Natural killer cell (primary cell): ENCODE measurements around the gene SLC7A4. TPM values are rescaled to one million over a fixed set of nuclear protein-coding genes. Genes with fewer than 3 reads are reported as not detected.

Source experiments
- ATAC-seq, 3 donors: fragments of 150-1000 bp in 2 of 3; fragments of 200-7000 bp in 1 of 3; cut with Tn5 transposase; 1 replicate in 1 of 3; 2 replicates in 2 of 3; pipeline ENCODE4 v1.10.0; 2021; ENCODE audit warnings: mild to moderate bottlenecking in 2 of 3, moderate library complexity in 2 of 3
- DNase-seq, 2 donors: peaks; one replicate each; pipeline versions ENCODE4 v3.0.0 to v3.0.0-alpha.2; 2013 to 2021; ENCODE audit warnings: mixed read lengths in 1 of 2
- H3K27ac ChIP-seq: one replicate; pipeline ENCODE4 v1.5.1; 2013; ENCODE audit warnings: mild to moderate bottlenecking, low read length
- H3K27me3 ChIP-seq: one replicate; pipeline ENCODE4 v1.6.1; 2013; ENCODE audit warnings: low read length; ENCODE audit not compliant: control insufficient read depth, insufficient read depth
- H3K36me3 ChIP-seq: one replicate; pipeline ENCODE4 v1.6.1; 2013; ENCODE audit warnings: low read length; ENCODE audit not compliant: control insufficient read depth, insufficient read depth
- H3K4me1 ChIP-seq: one replicate; pipeline ENCODE4 v1.6.1; 2013; ENCODE audit warnings: low read length; ENCODE audit not compliant: control insufficient read depth, insufficient read depth
- H3K4me3 ChIP-seq: one replicate; pipeline ENCODE4 v1.5.1; 2013; ENCODE audit warnings: low read length
- H3K9me3 ChIP-seq: one replicate; pipeline ENCODE4 v1.6.1; 2013; ENCODE audit warnings: low read length; ENCODE audit not compliant: control insufficient read depth, insufficient read depth
- H3K27ac Mint-ChIP-seq, 2 donors: one replicate each; pipeline ENCODE4 v1.8.0; 2022; ENCODE audit warnings: mild to moderate bottlenecking in 2 of 2, mixed read lengths in 2 of 2, moderate library complexity in 1 of 2
- H3K27me3 Mint-ChIP-seq, 2 donors: one replicate each; pipeline ENCODE4 v1.8.0; 2022; ENCODE audit warnings: low read depth in 2 of 2, mixed read lengths in 2 of 2
- H3K36me3 Mint-ChIP-seq: one replicate; pipeline ENCODE4 v1.8.0; 2022; ENCODE audit warnings: mixed read lengths
- H3K4me1 Mint-ChIP-seq, 2 donors: one replicate each; pipeline ENCODE4 v1.8.0; 2022; ENCODE audit warnings: mixed read lengths in 2 of 2
- H3K4me3 Mint-ChIP-seq: one replicate; pipeline ENCODE4 v1.8.0; 2022; ENCODE audit warnings: mild to moderate bottlenecking, moderate library complexity, mixed read lengths
- H3K9me3 Mint-ChIP-seq, 2 donors: one replicate each; pipeline ENCODE4 v1.8.0; 2022; ENCODE audit warnings: mixed read lengths in 2 of 2
- CTCF ChIP-seq: fragments of 200-600 bp; IDR thresholded peaks from one replicate; pipeline ENCODE4 v1.8.0; 2022; ENCODE audit warnings: antibody characterized with exemption
- WGBS: methylation state at CpG from one replicate; pipeline ENCODE4 v1.1.7; 2013; ENCODE audit warnings: missing lambda C conversion rate; ENCODE audit not compliant: insufficient coverage; 5-methylcytosine and 5-hydroxymethylcytosine counted together
- intact Hi-C: fragments of 100-400 bp; cut with micrococcal nuclease; formaldehyde crosslinking; loops from one replicate; pipeline ENCODE4 v1.14.2; 2022
- total RNA-seq, 4 donors: library from RNA; stranded (reverse); fragments of 120-200 nt in 1 of 4; gene quantifications; one replicate each; pipeline versions ENCODE4 v1.2.3 to v1.2.4, GENCODE V29; 2013 to 2022

SLC7A4 gene
- total RNA-seq, 3 donors from 2014 or later (not counting 1 experiment from before 2014, with no cell fraction given) = not detected

- Mint-ChIP-seq H3K4me1 (peaks cover 26 to 33% of the 10 kb centered on the region in 2 donors), H3K36me3 (no peaks in the 10 kb centered on the region), H3K27ac (peak overlapping the region; percentile 98 to 99), H3K9me3 (no peaks in the 10 kb centered on the region), H3K27me3 (no peaks in the 10 kb centered on the region), H3K4me3 (peak overlapping the region; percentile 59)
- 77% methylated on average over 20 of the region's 22 CpGs for WGBS
- intact Hi-C loops = no loop called here
- Histone ChIP-seq H3K9me3 (no peaks in the 10 kb centered on the region), H3K27ac (peak overlapping the region; percentile 94), H3K4me1 (peaks cover 35% of the 10 kb centered on the region), H3K27me3 (no peaks in the 10 kb centered on the region), H3K36me3 (peaks cover 20% of the 10 kb centered on the region), H3K4me3 (peak overlapping the region; percentile 87)
- ATAC-seq = no peak
- TF ChIP-seq CTCF = no peak
- peak in 1 of 2 donors; percentile 29 for DNase-seq
Measured at GRCh38 chr22:21000207-21000986, 32.0 kb downstream of the SLC7A4 start.

- Mint-ChIP-seq H3K36me3 (no peaks in the 10 kb centered on the region), H3K9me3 (no peaks in the 10 kb centered on the region), H3K27me3 (no peaks in the 10 kb centered on the region), H3K4me1 (peaks cover 26 to 33% of the 10 kb centered on the region in 2 donors), H3K4me3 (peak overlapping the region; percentile 59), H3K27ac (peak overlapping the region; percentile 98 to 99)
- H3K4me1 ChIP-seq = peaks cover 35% of the 10 kb centered on the region
- 96% methylated on average over 27 of the region's 27 CpGs for WGBS
- H3K27ac ChIP-seq = no peak overlapping the region
- no peaks in the 10 kb centered on the region for H3K27me3 ChIP-seq
- intact Hi-C loops = no loop called here
- no peaks in the 10 kb centered on the region for H3K9me3 ChIP-seq
- peaks cover 23% of the 10 kb centered on the region for H3K36me3 ChIP-seq
- no peak for TF ChIP-seq CTCF
- DNase-seq (no peak), ATAC-seq (no peak)
- H3K4me3 ChIP-seq = no peak overlapping the region
Measured at GRCh38 chr22:20999350-21000206, 32.8 kb downstream of the SLC7A4 start.

GRCh38 chr22:20998411-20999336, 33.7 kb downstream of the SLC7A4 start:
- H3K4me3 ChIP-seq = no peak overlapping the region
- no peak for TF ChIP-seq CTCF
- 75% methylated on average over 7 of the region's 7 CpGs for WGBS
- H3K9me3 ChIP-seq = no peaks in the 10 kb centered on the region
- peaks cover 26 to 33% of the 10 kb centered on the region in 2 donors for H3K4me1 Mint-ChIP-seq
- no peak for DNase-seq
- no peaks in the 10 kb centered on the region for H3K27me3 Mint-ChIP-seq
- H3K9me3 Mint-ChIP-seq = no peaks in the 10 kb centered on the region
- H3K27ac Mint-ChIP-seq = peak overlapping the region; percentile 23 to 75
- ATAC-seq = no peak
- peaks cover 25% of the 10 kb centered on the region for H3K36me3 ChIP-seq
- intact Hi-C loops = no loop called here
- H3K4me3 Mint-ChIP-seq = peak overlapping the region; percentile 37
- peaks cover 33% of the 10 kb centered on the region for H3K4me1 ChIP-seq
- H3K27ac ChIP-seq = no peak overlapping the region
- no peaks in the 10 kb centered on the region for H3K27me3 ChIP-seq
- H3K36me3 Mint-ChIP-seq = no peaks in the 10 kb centered on the region
